H1 (cell line): ENCODE measurements around the gene ZNF396. TPM values are rescaled to one million over a fixed set of nuclear protein-coding genes. Genes with fewer than 3 reads are reported as not detected.

ENCODE experiments used
- BCL11A ChIP-seq, 2 experiments: IDR thresholded peaks; one replicate each; pipeline ENCODE4 v1.6.1; 2011; ENCODE audit warnings: low read depth in 2 of 2, low read length in 2 of 2, mild to moderate bottlenecking in 2 of 2
- CHD7 ChIP-seq: fragments of 300-600 bp; sonication (generic); IDR thresholded peaks from 2 replicates; pipeline ENCODE4 v1.7.1; 2012; ENCODE audit warnings: low read length, moderate library complexity, mild to moderate bottlenecking, inconsistent platforms; ENCODE audit not compliant: insufficient replicate concordance
- CREB1 ChIP-seq: IDR thresholded peaks from 2 replicates; pipeline ENCODE4 v1.6.1; 2012; ENCODE audit warnings: inconsistent platforms
- E2F6 ChIP-seq: IDR thresholded peaks from 2 replicates; pipeline ENCODE4 v1.6.1; 2012; ENCODE audit warnings: inconsistent platforms
- EZH2 ChIP-seq: fragments of 200-600 bp; sonication (generic); IDR thresholded peaks from 2 replicates; pipeline ENCODE4 v1.7.1; 2012; ENCODE audit warnings: low read depth, mild to moderate bottlenecking, moderate library complexity, low read length, inconsistent platforms; ENCODE audit not compliant: severe bottlenecking
- NANOG ChIP-seq: IDR thresholded peaks from 2 replicates; pipeline ENCODE4 v1.6.1; 2011; ENCODE audit warnings: low read length, low read depth, mild to moderate bottlenecking, inconsistent platforms; ENCODE audit not compliant: insufficient read depth, poor library complexity, severe bottlenecking
- NRF1 ChIP-seq: IDR thresholded peaks from 2 replicates; pipeline ENCODE4 v1.6.1; 2011; ENCODE audit warnings: mild to moderate bottlenecking, low read depth, low read length, improper control_type of control experiment
- TAF7 ChIP-seq: optimal IDR thresholded peaks from 2 replicates; pipeline ENCODE3; 2011; ENCODE audit warnings: low read depth, mild to moderate bottlenecking, inconsistent platforms, low read length, moderate library complexity, borderline replicate concordance
- TEAD4 ChIP-seq: IDR thresholded peaks from 2 replicates; pipeline ENCODE4 v1.6.1; 2012; ENCODE audit warnings: low read depth, low read length, inconsistent platforms, mixed read lengths
- polyA plus RNA-seq, 7 experiments: library from polyadenylated mRNA; depleted of rRNA in 3 of 7; stranded (reverse) in 5 of 7; unstranded in 2 of 7; fragments of >200 nt in 5 of 7; fragments of 200-250 nt in 2 of 7; gene quantifications; 1 replicate in 5 of 7; 2 replicates in 1 of 7; 4 replicates in 1 of 7; pipeline versions ENCODE4 v1.2.1 to v1.2.3, GENCODE V29; 2011 to 2013; ENCODE audit warnings: missing spikeins in 2 of 7, mixed read lengths in 2 of 7
- total RNA-seq: library from RNA; stranded (reverse); fragmentation: NEBNext Ultra II Directional; extraction: Animal tissue kit (Norgen Biotek cat#: 25700); gene quantifications from 2 replicates; pipeline ENCODE4 v1.2.1, GENCODE V29; 2021

The ZNF396 gene
- total and polyA plus RNA-seq, 2 of the 8 experiments (the other 6 are each of a cell fraction or from before 2014, with no cell fraction given) = 0.44 to 0.74 TPM

- no peak for TF ChIP-seq CHD7
- TF ChIP-seq TEAD4 = no peak
- TF ChIP-seq E2F6 = no peak
- TF ChIP-seq NRF1 = no peak
- TF ChIP-seq BCL11A (IDR thresholded peaks at IDR 0.05; ENCODE audit: low read depth in 2 of 2, low read length in 2 of 2) = no peak
- TF ChIP-seq TAF7 = no peak
- TF ChIP-seq CREB1 = no peak
- no peak for TF ChIP-seq EZH2
- TF ChIP-seq NANOG = no peak
These were observed 24.4 kb downstream of the ZNF396 start (continued) for GRCh38 chr18:35352778-35353177.
